Osteoblast (primary cell): Measurements from ENCODE around the gene CACNA1C. TPM values are rescaled to one million over a fixed set of nuclear protein-coding genes. Genes with fewer than 3 reads are reported as not detected.

Experiments used
- DNase-seq: peaks from one replicate; pipeline ENCODE4 v3.0.0; 2011; ENCODE audit warnings: low spot score, mixed read lengths; ENCODE audit not compliant: insufficient read length; ENCODE audit errors: missing footprints
- H2AFZ ChIP-seq: 2 replicates; pipeline ENCODE4 v1.6.0; 2011; ENCODE audit warnings: mild to moderate bottlenecking, low read length
- H3K27ac ChIP-seq: 2 replicates; pipeline ENCODE4 v1.5.1; 2011; ENCODE audit warnings: mild to moderate bottlenecking, low read depth, low read length, moderate library complexity
- H3K27me3 ChIP-seq: 2 replicates; pipeline ENCODE4 v1.6.0; 2012; ENCODE audit warnings: mild to moderate bottlenecking, control low read depth, inconsistent platforms, low read length, moderate library complexity; ENCODE audit not compliant: insufficient read depth
- H3K36me3 ChIP-seq: 2 replicates; pipeline ENCODE4 v1.5.1; 2011; ENCODE audit warnings: mild to moderate bottlenecking, low read length, control low read depth, moderate library complexity; ENCODE audit not compliant: insufficient read depth
- H3K4me1 ChIP-seq: 2 replicates; pipeline ENCODE4 v1.5.1; 2011; ENCODE audit warnings: mild to moderate bottlenecking, low read length, control low read depth, moderate library complexity; ENCODE audit not compliant: insufficient read depth
- H3K4me2 ChIP-seq: 2 replicates; pipeline ENCODE4 v1.6.0; 2011; ENCODE audit warnings: mild to moderate bottlenecking, low read length; ENCODE audit not compliant: insufficient read depth
- H3K4me3 ChIP-seq: fragments of 200-600 bp; sonication (generic); 3 replicates; pipeline ENCODE4 v1.5.1; 2012; ENCODE audit warnings: mild to moderate bottlenecking, low read length, inconsistent platforms; ENCODE audit not compliant: insufficient read depth
- H3K79me2 ChIP-seq: 2 replicates; pipeline ENCODE4 v1.6.0; 2012; ENCODE audit warnings: mild to moderate bottlenecking, low read length, control low read depth, inconsistent platforms; ENCODE audit not compliant: insufficient read depth
- H3K9me3 ChIP-seq: 2 replicates; pipeline ENCODE4 v1.5.1; 2011; ENCODE audit warnings: low read depth, low read length, control low read depth
- H4K20me1 ChIP-seq: 2 replicates; pipeline ENCODE4 v1.6.0; 2012; ENCODE audit warnings: mild to moderate bottlenecking, low read length, control low read depth; ENCODE audit not compliant: insufficient read depth
- CTCF ChIP-seq: IDR thresholded peaks from 2 replicates; pipeline ENCODE4 v1.5.1; 2011; ENCODE audit warnings: mild to moderate bottlenecking, low read depth, low read length, moderate library complexity; ENCODE audit errors: extremely low read depth
- total RNA-seq: library from RNA; depleted of rRNA; stranded (reverse); fragments of >200 nt; gene quantifications from 2 replicates; pipeline ENCODE4 v1.2.3, GENCODE V29; 2012

Gene CACNA1C
- total RNA-seq, 1 donor = 19.2 TPM

GRCh38 chr12:2466211-2466610 is 413.4 kb downstream of the CACNA1C start:
- H3K79me2 ChIP-seq = no peaks in the 10 kb centered on the region
- H3K4me2 ChIP-seq = no peak overlapping the region
- H3K27me3 ChIP-seq = no peaks in the 10 kb centered on the region
- DNase-seq = no peak
- H3K9me3 ChIP-seq = no peaks in the 10 kb centered on the region
- no peak overlapping the region for H3K27ac ChIP-seq
- H3K4me3 ChIP-seq = no peak overlapping the region
- no peaks in the 10 kb centered on the region for H3K4me1 ChIP-seq
- no peak for TF ChIP-seq CTCF
- H4K20me1 ChIP-seq = peaks cover 14% of the 10 kb centered on the region
- no peaks in the 10 kb centered on the region for H3K36me3 ChIP-seq
- no peak overlapping the region for H2AFZ ChIP-seq

DNA sequence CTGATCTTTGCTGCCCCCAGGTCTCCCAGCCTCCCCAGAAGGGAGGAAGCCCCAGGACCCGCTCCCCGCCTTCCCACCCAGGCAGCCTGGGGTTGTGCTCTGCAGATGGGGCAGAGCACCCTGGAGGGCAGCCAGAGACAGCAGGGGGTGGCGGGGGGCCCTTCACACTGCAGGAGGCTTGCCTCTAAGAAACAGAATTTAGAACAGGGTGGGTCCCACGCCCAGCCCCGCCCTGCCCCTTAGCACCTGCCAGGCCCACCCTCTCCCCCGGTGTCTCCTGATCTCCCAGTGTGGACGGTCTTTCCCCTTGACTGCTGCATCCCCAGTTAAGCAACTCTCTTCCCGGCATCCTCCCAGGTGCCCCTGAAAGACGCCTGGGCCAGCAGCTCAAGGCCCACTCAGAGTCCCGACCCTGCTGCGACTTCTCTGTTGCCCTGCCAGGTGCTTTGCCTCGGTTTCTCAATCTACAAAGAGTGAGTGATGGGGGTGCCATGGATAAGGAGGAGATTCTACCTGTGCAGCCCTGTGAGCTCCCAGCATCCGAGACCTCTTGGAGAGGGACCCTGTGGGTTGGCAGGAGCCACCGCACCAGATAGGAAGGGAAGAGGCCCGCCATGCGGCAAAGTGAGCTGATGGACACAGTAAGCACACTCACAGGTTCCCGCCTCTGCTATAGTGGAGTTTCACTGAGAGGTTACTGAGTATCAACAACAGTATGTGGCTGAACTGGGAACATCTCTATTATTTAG is 414.8 kb downstream of the CACNA1C start:
- no peaks in the 10 kb centered on the region for H3K27me3 ChIP-seq
- H3K36me3 ChIP-seq = no peaks in the 10 kb centered on the region
- no peak overlapping the region for H3K27ac ChIP-seq
- H3K4me1 ChIP-seq = no peaks in the 10 kb centered on the region
- no peak for TF ChIP-seq CTCF
- DNase-seq = no peak
- no peak overlapping the region for H3K4me2 ChIP-seq
- no peaks in the 10 kb centered on the region for H3K9me3 ChIP-seq
- no peak overlapping the region for H2AFZ ChIP-seq
- H3K79me2 ChIP-seq = no peaks in the 10 kb centered on the region
- no peak overlapping the region for H3K4me3 ChIP-seq
- H4K20me1 ChIP-seq = peaks cover 14% of the 10 kb centered on the region

- H3K27me3 ChIP-seq = no peaks in the 10 kb centered on the region
- no peak for DNase-seq
- H3K4me1 ChIP-seq = peaks cover 3% of the 10 kb centered on the region
- no peaks in the 10 kb centered on the region for H3K79me2 ChIP-seq
- H2AFZ ChIP-seq = no peak overlapping the region
- H3K36me3 ChIP-seq = no peaks in the 10 kb centered on the region
- H3K4me2 ChIP-seq = no peak overlapping the region
- H4K20me1 ChIP-seq = no peaks in the 10 kb centered on the region
- H3K4me3 ChIP-seq = no peak overlapping the region
- no peak overlapping the region for H3K27ac ChIP-seq
- TF ChIP-seq CTCF = no peak
- no peaks in the 10 kb centered on the region for H3K9me3 ChIP-seq
These were observed 423.2 kb downstream of the CACNA1C start for GRCh38 chr12:2475984-2476383.

GRCh38 chr12:2477009-2477766 is 424.4 kb downstream of the CACNA1C start:
- H2AFZ ChIP-seq = no peak overlapping the region
- H3K4me2 ChIP-seq = no peak overlapping the region
- H3K79me2 ChIP-seq = no peaks in the 10 kb centered on the region
- peaks cover 3% of the 10 kb centered on the region for H3K4me1 ChIP-seq
- H3K9me3 ChIP-seq = no peaks in the 10 kb centered on the region
- H4K20me1 ChIP-seq = no peaks in the 10 kb centered on the region
- TF ChIP-seq CTCF = no peak
- no peak overlapping the region for H3K4me3 ChIP-seq
- DNase-seq = no peak
- H3K27ac ChIP-seq = no peak overlapping the region
- no peaks in the 10 kb centered on the region for H3K27me3 ChIP-seq
- no peaks in the 10 kb centered on the region for H3K36me3 ChIP-seq
